Measurements from ENCODE around the gene DPEP1.

Gene DPEP1

DNA sequence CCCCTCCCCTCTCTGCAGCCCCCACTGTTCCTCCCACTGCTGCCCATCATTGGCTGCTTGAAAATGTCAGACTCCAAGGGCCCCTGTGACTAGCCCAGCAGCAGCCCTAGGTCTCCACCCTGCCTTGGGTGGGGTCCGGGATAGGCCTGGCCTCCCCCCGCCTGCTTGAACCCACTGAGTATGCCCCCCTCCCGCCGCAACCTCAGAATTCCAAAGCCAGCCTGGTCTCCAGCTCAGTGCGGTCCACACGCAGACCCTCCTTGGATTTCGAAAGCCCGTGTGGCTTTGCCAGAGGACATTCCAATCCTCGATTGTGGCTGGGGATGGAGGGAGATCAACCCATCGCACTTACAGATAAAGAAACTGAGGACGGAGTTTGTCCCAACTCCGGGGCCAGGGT, 6.4 kb downstream of the DPEP1 start:
- TF ChIP-seq, protein P1, sequence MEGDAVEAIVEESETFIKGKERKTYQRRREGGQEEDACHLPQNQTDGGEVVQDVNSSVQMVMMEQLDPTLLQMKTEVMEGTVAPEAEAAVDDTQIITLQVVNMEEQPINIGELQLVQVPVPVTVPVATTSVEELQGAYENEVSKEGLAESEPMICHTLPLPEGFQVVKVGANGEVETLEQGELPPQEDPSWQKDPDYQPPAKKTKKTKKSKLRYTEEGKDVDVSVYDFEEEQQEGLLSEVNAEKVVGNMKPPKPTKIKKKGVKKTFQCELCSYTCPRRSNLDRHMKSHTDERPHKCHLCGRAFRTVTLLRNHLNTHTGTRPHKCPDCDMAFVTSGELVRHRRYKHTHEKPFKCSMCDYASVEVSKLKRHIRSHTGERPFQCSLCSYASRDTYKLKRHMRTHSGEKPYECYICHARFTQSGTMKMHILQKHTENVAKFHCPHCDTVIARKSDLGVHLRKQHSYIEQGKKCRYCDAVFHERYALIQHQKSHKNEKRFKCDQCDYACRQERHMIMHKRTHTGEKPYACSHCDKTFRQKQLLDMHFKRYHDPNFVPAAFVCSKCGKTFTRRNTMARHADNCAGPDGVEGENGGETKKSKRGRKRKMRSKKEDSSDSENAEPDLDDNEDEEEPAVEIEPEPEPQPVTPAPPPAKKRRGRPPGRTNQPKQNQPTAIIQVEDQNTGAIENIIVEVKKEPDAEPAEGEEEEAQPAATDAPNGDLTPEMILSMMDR (conservative IDR thresholded peaks at IDR 0.05; ENCODE audit: control insufficient read depth, insufficient read depth, low read depth, low read length), result no peak
- no peak overlapping the region for H3K4me3 ChIP-seq (ENCODE audit: control insufficient read depth, low read depth, low read length)
- no peak for DNase-seq (ENCODE audit: low read depth)

DNA sequence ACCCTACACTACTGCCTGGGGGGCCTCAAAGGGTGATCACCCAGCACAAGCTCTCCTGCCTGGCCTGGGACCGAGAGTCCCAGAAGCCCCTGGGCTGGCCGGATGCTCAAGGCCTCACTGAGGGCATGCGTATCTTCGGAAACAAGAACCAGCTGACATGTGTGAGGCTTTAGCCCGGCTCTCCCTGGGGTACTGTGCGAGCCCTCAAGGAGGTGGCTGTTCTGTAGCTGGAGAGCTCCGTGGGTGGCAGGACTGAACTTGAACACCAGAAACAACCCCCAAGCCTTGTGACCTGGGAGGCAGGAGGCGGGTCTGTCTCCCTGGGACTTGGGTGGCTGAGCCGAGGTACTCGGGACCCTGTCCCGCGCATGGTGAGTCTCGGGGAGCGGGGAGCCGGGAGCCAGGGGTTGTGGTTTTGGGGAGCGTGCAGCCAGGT, 7.0 kb downstream of the DPEP1 start:
- DNase-seq (ENCODE audit: low read depth), result no peak
- no peak overlapping the region for H3K4me3 ChIP-seq (ENCODE audit: control insufficient read depth, low read depth, low read length)
- TF ChIP-seq, protein P1 (conservative IDR thresholded peaks at IDR 0.05; ENCODE audit: control insufficient read depth, insufficient read depth, low read depth, low read length), result no peak

DNA sequence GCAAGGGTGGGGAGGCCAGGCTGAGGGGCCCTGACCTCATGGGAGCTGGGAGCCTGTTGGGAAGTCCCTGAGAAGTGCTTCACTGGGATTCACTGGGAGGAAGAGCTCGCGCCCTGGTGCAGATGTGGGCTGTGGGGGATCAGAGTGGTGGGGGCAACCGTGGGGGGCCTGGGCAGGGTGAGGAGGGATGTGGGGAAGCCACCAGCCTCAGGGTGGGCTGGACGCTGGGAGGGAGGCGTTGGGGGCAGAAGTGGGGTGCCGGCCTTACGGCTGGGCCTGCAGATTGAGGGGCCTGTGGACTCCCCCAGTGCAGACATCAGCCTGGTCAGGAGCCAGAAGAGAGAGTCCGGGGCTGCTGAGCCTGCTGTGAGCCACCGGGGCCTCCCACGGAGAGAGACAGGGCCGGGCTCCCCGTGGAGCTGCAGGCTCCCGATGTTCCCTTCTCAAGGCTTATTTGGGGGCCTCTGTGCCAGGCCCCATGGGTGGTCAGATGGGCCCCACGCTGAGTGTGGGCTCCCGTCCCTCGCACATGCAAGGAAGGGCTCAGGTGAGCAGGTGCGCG, 7.8 kb downstream of the DPEP1 start:
- H3K4me3 ChIP-seq (ENCODE audit: control insufficient read depth, low read depth, low read length), result no peak overlapping the region
- TF ChIP-seq, protein P1 (conservative IDR thresholded peaks at IDR 0.05; ENCODE audit: control insufficient read depth, insufficient read depth, low read depth, low read length), result no peak

DNA sequence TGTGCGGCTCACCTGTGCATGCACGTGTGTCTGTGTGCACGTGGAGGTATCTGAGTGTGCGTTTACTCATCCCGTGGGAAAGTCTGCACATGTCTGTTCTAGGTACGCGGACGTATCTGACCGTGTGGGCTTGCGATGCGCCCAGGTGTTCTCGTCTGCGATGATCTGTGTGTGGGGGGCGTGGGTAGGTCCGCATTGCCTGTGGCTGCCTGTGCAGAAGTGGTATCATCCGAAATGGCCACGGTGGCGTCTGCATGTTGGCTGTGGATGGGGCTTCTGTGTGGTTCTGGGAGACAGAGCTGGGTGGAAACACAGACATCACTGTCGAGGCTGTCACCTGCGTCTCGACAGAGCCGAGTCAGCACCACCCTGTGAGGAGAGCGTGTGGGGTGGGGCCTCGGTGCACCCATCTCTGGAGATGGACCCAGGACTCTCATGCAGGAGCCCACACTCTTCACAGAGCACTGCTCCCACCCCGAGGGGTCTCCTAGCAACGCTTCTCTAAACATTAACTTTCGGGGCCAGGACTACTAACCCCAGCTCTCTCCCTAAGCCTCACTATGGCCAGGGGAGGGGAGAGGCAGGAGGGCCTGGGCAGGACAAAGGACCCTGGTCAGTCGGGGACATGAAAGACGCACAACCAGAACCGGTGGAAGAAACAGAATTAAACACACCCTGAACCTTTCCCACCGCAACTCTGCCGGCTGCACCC, 8.4 kb downstream of the DPEP1 start:
- DNase-seq (ENCODE audit: low read depth), result no peak
- H3K4me3 ChIP-seq (ENCODE audit: control insufficient read depth, low read depth, low read length), result no peak overlapping the region
- TF ChIP-seq, protein P1 (conservative IDR thresholded peaks at IDR 0.05; ENCODE audit: control insufficient read depth, insufficient read depth, low read depth, low read length), result no peak

More for the DNA sequence above, 7.8 kb downstream of the DPEP1 start:
- no peak for DNase-seq (ENCODE audit: low read depth)

DNA sequence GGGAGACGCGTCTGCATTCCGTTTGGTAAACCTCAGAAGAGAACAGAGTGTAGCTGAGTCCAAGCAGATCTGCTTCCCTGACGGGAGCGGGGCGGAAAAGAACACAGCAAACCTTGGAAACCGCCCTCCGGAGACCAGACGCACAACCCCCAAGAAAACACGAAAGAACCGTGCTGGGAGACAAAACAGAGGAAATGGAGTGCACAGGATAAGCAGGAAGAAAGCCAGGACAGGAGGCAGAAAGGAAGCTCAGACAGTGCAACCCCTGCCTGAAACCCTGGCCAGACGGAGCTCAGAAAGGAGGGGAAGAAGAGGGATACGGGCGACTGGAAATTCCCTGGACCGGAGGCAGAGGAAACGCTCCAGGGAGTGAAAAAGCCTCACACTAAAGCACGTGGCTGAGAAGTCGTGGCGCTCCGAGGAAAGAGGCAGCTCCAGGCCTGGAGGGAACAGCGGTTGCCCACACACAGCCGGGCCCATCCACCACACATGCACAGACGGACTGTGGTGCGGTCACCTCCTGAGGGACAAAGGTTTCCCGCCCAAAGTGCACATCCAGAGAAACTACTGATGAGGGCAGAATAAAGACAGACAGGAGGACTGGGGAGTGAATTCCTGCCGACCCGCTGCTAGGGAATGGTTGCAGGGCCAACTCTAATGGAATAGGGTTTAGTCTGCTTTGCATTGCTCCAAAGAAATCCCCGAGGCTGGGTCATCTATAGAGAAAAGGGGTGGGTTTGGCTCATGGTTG, 10.2 kb downstream of the DPEP1 start:
- TF ChIP-seq, protein P1 (conservative IDR thresholded peaks at IDR 0.05; ENCODE audit: control insufficient read depth, insufficient read depth, low read depth, low read length), result no peak
- H3K4me3 ChIP-seq (ENCODE audit: control insufficient read depth, low read depth, low read length), result no peak overlapping the region
- DNase-seq (ENCODE audit: low read depth), result peak; percentile 38

DNA sequence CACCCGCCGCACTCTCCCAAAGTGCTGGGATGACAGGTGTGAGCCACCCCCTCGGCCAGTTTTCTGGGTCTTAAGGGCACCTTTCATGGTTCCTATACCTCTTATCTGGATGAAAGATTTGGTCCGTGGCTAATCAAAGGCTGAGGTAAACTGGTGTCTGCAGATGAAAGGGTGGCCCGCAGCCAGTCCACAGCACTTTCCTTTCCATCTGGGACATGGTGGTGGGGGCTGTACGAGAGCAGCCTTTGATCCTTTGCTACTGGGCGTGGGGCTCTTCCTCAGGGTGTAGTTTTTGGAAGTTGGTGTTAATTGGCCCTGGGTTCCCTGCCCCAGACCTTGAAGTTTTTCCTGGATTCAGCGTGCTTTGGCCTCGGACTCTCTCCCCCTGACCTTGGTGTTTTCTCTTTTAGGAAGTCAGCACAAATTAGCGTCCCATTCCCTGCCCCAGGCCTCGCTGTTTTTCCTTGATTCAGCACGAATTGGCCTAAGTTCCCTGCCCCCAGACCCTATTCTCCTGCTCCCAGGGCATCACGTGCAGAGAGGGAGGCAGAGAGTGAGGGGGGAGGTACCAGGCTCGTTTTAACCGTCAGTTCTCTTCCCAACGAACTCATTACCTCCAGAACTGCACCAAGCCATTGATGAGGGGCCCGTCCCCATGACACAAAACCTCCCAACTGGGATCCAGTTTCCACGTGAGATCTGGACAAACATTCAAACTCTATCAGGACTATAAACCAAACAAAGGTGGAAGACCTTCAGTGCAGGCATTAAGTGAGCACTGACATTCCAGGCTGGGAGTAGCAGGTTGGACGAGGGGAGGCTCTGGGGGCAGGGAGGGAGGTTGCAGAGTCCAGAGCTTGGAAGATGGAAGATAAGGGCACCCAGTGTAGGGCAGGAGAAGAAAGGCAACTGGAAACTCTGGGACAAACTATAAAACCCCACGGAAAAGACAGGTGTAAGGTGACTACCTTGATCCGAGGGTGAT, 11.6 kb downstream of the DPEP1 start:
- H3K4me3 ChIP-seq (ENCODE audit: control insufficient read depth, low read depth, low read length), result no peak overlapping the region
- TF ChIP-seq, protein P1 (conservative IDR thresholded peaks at IDR 0.05; ENCODE audit: control insufficient read depth, insufficient read depth, low read depth, low read length), result no peak
- no peak for DNase-seq (ENCODE audit: low read depth)
